PC-9 (cell line): ENCODE measurements around the gene EML1.

Experiments
- CTCF ChIP-seq: fragments of 200-600 bp; sonication (generic); conservative IDR thresholded peaks from 2 replicates; pipeline ENCODE4 v1.6.1; 2017; ENCODE audit warnings: mixed run types, antibody characterized with exemption, mild to moderate bottlenecking, moderate library complexity
- EZH2 ChIP-seq: fragments of 200-600 bp; sonication (generic); IDR thresholded peaks from 2 replicates; pipeline ENCODE4 v1.8.0; 2017; ENCODE audit warnings: antibody characterized with exemption, low read depth

- TF ChIP-seq CTCF (no peak), EZH2 (no peak)
Observed at GRCh38 chr14:99748529-99748928, 44.7 kb upstream of the EML1 start.
